Activated naive CD8-positive, alpha-beta T cell (primary cell): ENCODE data around the gene PCDHB14.
"Not testable (repeated sequence)": the region's sequence is repeated elsewhere in the genome, so short reads cannot be mapped to it uniquely, and the experiment has no call there.

Experiments
- H3K27ac Mint-ChIP-seq: one replicate; pipeline ENCODE4 v1.8.0; 2021; ENCODE audit warnings: mixed read lengths
- H3K27me3 Mint-ChIP-seq: one replicate; pipeline ENCODE4 v1.8.0; 2021; ENCODE audit warnings: mixed read lengths
- H3K36me3 Mint-ChIP-seq: one replicate; pipeline ENCODE4 v1.8.0; 2021; ENCODE audit warnings: mixed read lengths
- H3K4me1 Mint-ChIP-seq: one replicate; pipeline ENCODE4 v1.8.0; 2021; ENCODE audit warnings: low read depth, mixed read lengths
- H3K4me3 Mint-ChIP-seq: one replicate; pipeline ENCODE4 v1.8.0; 2021; ENCODE audit warnings: mild to moderate bottlenecking, mixed read lengths
- H3K9me3 Mint-ChIP-seq: one replicate; pipeline ENCODE4 v1.8.0; 2021; ENCODE audit warnings: low read depth, mixed read lengths

PCDHB14 gene

DNA sequence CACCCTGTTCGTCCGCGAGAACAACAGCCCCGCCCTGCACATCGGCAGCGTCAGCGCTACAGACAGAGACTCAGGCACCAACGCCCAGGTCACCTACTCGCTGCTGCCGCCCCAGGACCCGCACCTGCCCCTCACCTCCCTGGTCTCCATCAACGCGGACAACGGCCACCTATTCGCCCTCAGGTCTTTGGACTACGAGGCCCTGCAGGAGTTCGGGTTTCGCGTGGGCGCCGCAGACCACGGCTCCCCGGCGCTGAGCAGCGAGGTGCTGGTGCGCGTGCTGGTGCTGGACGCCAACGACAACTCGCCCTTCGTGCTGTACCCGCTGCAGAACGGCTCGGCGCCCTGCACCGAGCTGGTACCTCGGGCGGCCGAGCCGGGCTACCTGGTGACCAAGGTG is 12.8 kb downstream of the PCDHB14 start:
- not testable (repeated sequence) for H3K4me1 Mint-ChIP-seq, H3K4me3 Mint-ChIP-seq, H3K27ac Mint-ChIP-seq
- Mint-ChIP-seq H3K9me3 (peaks cover 41% of the 10 kb centered on the region), H3K27me3 (peaks cover 44% of the 10 kb centered on the region), H3K36me3 (peaks cover 34% of the 10 kb centered on the region)

DNA sequence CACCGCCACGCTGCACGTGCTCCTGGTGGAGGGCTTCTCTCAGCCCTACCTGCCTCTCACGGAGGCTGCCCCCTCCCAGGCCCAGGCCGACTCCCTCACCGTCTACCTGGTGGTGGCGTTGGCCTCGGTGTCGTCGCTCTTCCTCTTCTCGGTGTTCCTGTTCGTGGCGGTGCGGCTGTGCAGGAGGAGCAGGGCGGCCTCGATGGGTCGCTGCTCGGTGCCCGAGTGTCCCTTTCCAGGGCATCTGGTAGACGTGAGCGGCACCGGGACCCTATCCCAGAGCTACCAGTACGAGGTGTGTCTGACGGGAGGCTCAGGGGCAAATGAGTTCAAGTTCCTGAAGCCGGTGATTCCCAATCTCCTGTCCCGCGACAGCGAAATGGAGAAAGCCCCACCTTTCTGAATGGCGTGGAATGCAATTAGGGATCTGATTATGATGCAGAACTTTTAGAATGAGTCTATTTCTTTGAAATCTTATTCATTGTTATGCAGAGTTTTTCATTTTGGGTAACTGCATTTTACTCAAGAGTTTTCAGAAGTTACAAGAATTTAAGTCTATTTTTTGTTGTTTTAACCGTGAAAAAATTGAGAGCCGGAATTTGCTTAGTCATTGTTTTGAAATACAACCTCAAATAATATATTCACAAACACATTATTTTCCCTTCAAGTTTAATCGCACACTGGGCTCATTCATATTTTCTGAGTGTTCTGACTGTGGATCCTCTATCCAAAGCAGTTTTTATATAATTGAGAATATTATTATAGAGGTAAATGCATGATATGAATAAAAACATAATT is 13.6 kb downstream of the PCDHB14 start:
- peaks cover 34% of the 10 kb centered on the region for H3K36me3 Mint-ChIP-seq
- H3K4me3 Mint-ChIP-seq: no peak overlapping the region
- no peaks in the 10 kb centered on the region for H3K4me1 Mint-ChIP-seq
- peaks cover 38% of the 10 kb centered on the region for H3K9me3 Mint-ChIP-seq
- H3K27me3 Mint-ChIP-seq: peaks cover 44% of the 10 kb centered on the region
- H3K27ac Mint-ChIP-seq: peak overlapping the region; percentile 41

DNA sequence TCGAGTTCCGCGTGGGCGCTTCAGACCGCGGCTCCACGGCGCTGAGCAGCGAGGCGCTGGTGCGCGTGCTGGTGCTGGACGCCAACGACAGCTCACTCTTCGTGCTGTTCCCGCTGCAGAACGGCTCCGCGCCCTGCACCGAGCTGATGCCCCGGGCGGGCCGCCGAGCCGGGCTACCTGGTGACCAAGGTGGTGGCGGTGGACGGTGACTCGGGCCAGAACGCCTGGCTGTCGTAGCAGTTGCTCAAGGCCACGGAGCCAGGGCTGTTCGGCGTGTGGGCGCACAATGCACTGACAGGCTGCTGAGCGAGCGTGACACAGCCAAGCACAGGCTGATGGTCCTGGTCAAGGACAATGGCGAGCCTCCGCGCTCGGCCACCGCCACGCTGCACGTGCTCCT is 18.4 kb downstream of the PCDHB14 start:
- no peaks in the 10 kb centered on the region for H3K4me1 Mint-ChIP-seq
- H3K36me3 Mint-ChIP-seq: peaks cover 36% of the 10 kb centered on the region

DNA sequence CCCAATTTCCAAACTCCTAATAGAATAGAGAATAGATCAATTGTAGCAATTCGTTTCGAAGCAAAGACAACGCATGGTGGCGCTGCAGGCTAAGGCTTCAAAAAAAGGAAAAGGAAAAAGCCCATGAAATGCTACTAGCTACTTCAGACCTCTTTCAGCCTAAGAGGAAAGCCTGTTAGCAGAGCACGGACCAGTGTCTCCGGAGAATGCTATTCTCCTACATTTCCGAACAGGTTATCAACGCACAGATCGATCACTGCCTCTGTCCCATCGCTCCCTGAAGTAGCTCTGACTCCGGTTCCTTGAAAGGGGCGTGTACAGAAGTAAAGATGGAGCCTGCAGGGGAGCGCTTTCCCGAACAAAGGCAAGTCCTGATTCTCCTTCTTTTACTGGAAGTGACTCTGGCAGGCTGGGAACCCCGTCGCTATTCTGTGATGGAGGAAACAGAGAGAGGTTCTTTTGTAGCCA is 22.1 kb downstream of the PCDHB14 start, which contains the start of gene PCDHB15:
Gene PCDHB15, plus strand, starts transcription at position 146 of the 468 bp plus-strand sequence. Its CDS starts 184 bp downstream, at position 330.
- Mint-ChIP-seq H3K4me1 (no peaks in the 10 kb centered on the region), H3K4me3 (no peak within 1 kb of the TSS), H3K36me3 (peaks cover 41% of the 10 kb centered on the region), H3K9me3 (peaks cover 30% of the 10 kb centered on the region), H3K27ac (no peak within 1 kb of the TSS), H3K27me3 (peaks cover 19% of the 10 kb centered on the region)

More for the DNA sequence above, 18.4 kb downstream of the PCDHB14 start:
- Mint-ChIP-seq H3K9me3 (peaks cover 37% of the 10 kb centered on the region), H3K27ac (no peak overlapping the region), H3K4me3 (no peak overlapping the region), H3K27me3 (peaks cover 35% of the 10 kb centered on the region)

DNA sequence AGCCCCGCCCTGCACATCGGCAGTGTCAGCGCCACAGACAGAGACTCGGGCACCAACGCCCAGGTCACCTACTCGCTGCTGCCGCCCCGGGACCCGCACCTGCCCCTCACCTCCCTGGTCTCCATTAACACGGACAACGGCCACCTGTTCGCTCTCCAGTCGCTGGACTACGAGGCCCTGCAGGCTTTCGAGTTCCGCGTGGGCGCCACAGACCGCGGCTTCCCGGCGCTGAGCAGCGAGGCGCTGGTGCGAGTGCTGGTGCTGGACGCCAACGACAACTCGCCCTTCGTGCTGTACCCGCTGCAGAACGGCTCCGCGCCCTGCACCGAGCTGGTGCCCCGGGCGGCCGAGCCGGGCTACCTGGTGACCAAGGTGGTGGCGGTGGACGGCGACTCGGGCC is 23.8 kb downstream of the PCDHB14 start:
- not testable (repeated sequence) for H3K4me3 Mint-ChIP-seq, H3K27ac Mint-ChIP-seq, H3K4me1 Mint-ChIP-seq
- H3K27me3 Mint-ChIP-seq: peaks cover 11% of the 10 kb centered on the region
- peaks cover 35% of the 10 kb centered on the region for H3K9me3 Mint-ChIP-seq
- H3K36me3 Mint-ChIP-seq: peaks cover 32% of the 10 kb centered on the region

DNA sequence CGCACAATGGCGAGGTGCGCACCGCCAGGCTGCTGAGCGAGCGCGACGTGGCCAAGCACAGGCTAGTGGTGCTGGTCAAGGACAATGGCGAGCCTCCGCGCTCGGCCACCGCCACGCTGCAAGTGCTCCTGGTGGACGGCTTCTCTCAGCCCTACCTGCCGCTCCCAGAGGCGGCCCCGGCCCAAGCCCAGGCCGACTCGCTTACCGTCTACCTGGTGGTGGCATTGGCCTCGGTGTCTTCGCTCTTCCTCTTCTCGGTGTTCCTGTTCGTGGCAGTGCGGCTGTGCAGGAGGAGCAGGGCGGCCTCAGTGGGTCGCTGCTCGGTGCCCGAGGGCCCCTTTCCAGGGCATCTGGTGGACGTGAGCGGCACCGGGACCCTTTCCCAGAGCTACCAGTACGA is 24.3 kb downstream of the PCDHB14 start:
- H3K9me3 Mint-ChIP-seq: peaks cover 35% of the 10 kb centered on the region
- H3K4me1 Mint-ChIP-seq, H3K27ac Mint-ChIP-seq, H3K27me3 Mint-ChIP-seq, H3K4me3 Mint-ChIP-seq: not testable (repeated sequence)
- H3K36me3 Mint-ChIP-seq: peaks cover 31% of the 10 kb centered on the region

DNA sequence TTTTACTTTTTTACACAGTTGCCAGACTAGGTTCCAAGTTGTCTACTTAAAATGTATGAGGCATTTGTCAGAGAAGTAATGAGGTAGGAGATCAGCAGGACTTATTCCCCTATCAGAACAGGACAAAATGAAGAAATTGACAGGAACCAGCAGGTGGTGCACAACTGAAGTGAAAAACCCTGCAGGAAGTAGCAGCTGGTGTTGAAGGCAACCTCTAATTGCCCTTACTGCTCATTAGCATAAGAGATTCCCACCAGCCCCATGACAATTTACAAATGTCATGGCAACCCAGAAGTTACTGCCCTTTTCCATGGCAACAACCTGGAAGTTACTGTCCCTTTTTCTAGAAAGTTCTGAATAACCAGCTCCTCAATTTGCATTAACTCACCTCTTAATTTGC is 27.4 kb downstream of the PCDHB14 start:
- no peak overlapping the region for H3K27ac Mint-ChIP-seq
- H3K36me3 Mint-ChIP-seq: peaks cover 28% of the 10 kb centered on the region
- peaks cover 44% of the 10 kb centered on the region for H3K9me3 Mint-ChIP-seq
- H3K4me1 Mint-ChIP-seq: no peaks in the 10 kb centered on the region
- H3K27me3 Mint-ChIP-seq: no peaks in the 10 kb centered on the region
- H3K4me3 Mint-ChIP-seq: no peak overlapping the region

DNA sequence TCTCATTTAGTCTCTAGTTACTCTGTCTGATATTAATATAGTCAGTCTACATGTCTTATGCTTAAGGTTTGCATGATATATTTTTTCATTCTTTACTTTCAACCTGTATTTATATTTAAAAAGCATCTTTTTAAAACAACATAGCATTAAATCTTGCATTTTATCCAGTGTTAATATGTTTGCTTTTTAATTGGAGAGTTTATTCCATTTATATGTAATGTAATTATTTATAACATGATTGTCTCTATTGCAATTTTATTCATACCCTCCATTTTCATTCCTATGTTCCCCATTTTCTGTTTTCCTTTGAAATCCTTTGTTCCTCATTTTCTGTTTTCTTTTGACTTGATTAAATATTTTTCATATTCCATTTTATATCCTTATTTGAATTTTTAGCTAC is 35.3 kb downstream of the PCDHB14 start:
- peaks cover 43% of the 10 kb centered on the region for H3K9me3 Mint-ChIP-seq
- H3K27me3 Mint-ChIP-seq: no peaks in the 10 kb centered on the region
- H3K4me3 Mint-ChIP-seq: no peak overlapping the region
- H3K27ac Mint-ChIP-seq: no peak overlapping the region
- no peaks in the 10 kb centered on the region for H3K4me1 Mint-ChIP-seq
- H3K36me3 Mint-ChIP-seq: peaks cover 33% of the 10 kb centered on the region

DNA sequence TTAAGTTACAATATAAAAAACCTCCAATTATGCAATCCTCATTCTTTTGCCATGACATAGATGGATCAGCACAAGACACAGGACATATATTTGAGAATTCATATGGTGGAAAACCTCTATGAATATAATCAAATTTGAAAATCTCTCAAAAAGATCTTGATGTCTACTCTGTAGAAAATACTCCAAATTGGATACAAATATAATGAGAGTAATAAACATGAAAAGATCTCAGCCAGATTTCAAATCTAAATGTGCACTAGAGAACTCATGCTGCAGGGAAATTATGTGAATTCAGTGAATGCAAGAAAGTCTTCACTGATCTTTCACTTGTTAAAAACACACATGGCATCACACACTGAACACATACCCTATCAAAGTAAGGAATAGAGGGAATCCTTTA is 35.8 kb downstream of the PCDHB14 start:
- Mint-ChIP-seq H3K27me3 (no peaks in the 10 kb centered on the region), H3K36me3 (peaks cover 31% of the 10 kb centered on the region), H3K4me1 (no peaks in the 10 kb centered on the region), H3K27ac (no peak overlapping the region), H3K4me3 (no peak overlapping the region), H3K9me3 (peaks cover 44% of the 10 kb centered on the region)

DNA sequence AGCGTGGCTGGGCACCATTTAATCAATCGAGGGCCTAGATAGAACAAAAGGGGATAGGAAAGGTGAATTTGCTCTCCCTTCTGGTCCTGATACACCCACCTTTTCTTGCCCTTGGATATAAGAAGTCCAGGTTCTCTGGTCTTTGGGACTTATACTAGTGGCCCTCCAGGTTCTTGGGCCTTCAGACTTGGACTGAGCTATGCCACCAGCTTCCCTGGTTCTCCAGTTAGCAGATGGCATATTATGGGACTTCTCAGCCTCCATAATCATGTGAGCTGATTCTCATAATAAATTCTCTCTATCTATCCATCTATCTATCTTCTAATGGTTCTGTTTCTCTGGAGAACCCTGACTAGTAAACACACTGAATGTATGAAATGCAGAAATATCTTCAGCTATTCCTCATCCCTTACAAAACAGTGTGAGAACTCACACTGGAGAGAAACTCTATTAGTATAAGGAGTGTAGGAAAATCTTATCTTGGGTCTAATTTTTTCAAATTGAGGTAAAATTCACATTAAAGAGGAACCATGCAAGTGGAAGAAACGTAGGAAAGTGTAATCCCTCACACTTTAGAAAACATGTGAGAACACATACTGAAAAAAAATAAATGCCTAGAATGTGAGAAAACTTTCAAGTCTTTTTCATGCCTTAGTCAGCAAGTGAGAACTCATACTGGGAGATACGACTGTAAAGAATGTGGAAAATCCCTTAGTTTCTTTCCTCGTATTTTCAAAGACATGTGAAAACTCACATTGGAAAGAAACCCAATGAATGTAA is 37.5 kb downstream of the PCDHB14 start:
- Mint-ChIP-seq H3K27me3 (no peaks in the 10 kb centered on the region), H3K27ac (no peak overlapping the region), H3K4me1 (no peaks in the 10 kb centered on the region), H3K36me3 (peaks cover 32% of the 10 kb centered on the region), H3K9me3 (peaks cover 35% of the 10 kb centered on the region), H3K4me3 (no peak overlapping the region)

DNA sequence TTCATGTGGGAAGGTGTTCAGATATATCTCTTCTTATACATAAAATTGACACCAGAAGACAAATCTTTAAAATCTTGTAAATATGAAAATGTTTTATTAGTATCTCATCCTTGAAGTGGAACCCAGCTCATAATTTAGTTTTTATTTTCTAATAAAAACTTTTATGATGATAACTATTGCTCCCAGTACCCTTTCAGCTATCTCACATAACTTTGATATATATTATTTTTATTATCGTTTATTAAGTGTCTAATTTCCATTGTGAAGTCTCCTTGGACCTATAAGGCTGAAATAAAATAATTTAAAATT is 38.0 kb downstream of the PCDHB14 start:
- H3K4me1 Mint-ChIP-seq: no peaks in the 10 kb centered on the region
- H3K36me3 Mint-ChIP-seq: peaks cover 35% of the 10 kb centered on the region
- peaks cover 34% of the 10 kb centered on the region for H3K9me3 Mint-ChIP-seq
- H3K27ac Mint-ChIP-seq: no peak overlapping the region
- H3K27me3 Mint-ChIP-seq: no peaks in the 10 kb centered on the region
- H3K4me3 Mint-ChIP-seq: no peak overlapping the region

DNA sequence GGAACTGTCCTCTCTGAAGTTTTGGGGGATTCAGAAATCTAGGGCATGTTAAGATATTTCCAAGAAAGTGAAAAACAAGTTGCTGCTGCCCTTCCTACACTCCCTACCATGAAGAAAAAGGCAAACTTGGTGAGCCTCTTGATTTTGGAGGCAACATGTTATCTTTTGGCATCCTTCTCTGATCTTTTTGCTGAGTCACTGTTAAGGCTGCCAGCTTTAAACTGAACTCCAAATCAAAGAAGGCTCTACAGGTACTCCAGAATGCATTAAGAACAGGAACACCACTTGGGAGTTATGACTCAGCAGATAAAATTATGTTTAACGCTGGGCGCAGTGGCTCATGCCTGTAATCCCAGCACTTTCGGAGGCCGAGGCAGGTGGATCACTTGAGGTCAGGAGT is 46.1 kb downstream of the PCDHB14 start:
- H3K27me3 Mint-ChIP-seq: no peaks in the 10 kb centered on the region
- H3K9me3 Mint-ChIP-seq: peaks cover 48% of the 10 kb centered on the region
- no peak overlapping the region for H3K4me3 Mint-ChIP-seq
- H3K4me1 Mint-ChIP-seq: no peaks in the 10 kb centered on the region
- no peak overlapping the region for H3K27ac Mint-ChIP-seq
- H3K36me3 Mint-ChIP-seq: peaks cover 49% of the 10 kb centered on the region

DNA sequence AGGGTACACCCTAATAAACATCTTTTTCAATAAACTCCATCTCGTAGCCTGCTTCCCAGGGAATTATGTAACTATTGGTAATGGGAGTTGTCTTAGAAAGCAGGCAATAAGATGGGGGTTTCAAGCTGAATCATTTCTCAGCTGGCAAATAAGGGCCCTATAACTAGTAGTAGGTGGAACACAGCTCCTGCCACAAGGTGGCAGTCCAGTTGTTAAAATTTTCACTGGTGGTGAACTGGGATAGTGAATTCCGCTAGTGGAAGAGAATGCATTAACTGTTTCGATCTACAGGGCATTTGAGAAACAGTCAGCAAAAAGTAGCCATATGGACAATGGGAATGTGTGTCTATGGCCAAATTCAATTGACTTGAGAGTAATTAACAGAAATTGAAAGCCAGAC is 49.8 kb downstream of the PCDHB14 start:
- Mint-ChIP-seq H3K27me3 (no peaks in the 10 kb centered on the region), H3K9me3 (peaks cover 42% of the 10 kb centered on the region), H3K36me3 (peaks cover 43% of the 10 kb centered on the region), H3K27ac (no peak overlapping the region), H3K4me1 (no peaks in the 10 kb centered on the region), H3K4me3 (no peak overlapping the region)
